Measurements from ENCODE around the gene SMPD3. TPM values are rescaled to one million over a fixed set of nuclear protein-coding genes. Genes with fewer than 3 reads are reported as not detected.

SMPD3 gene
- total and polyA plus RNA-seq, 4 donors, result 1.7 to 13.9 (median 5.0) TPM

- no peak for TF ChIP-seq CTCF (IDR thresholded peaks at IDR 0.05; ENCODE audit: control extremely low read depth, extremely low read depth)
- WGBS, 2 donors, result 88 to 95% methylated on average over 9 of the region's 9 CpGs
- no peak for DNase-seq
Observed at GRCh38 chr16:68374961-68375660, 73.2 kb downstream of the SMPD3 start.

GRCh38 chr16:68374246-68374805 lies 74.0 kb downstream of the SMPD3 start:
- TF ChIP-seq CTCF (IDR thresholded peaks at IDR 0.05; ENCODE audit: control extremely low read depth, extremely low read depth), result no peak
- Histone ChIP-seq H3K4me1 (ENCODE audit: control insufficient read depth in 5 of 5, insufficient read depth in 5 of 5, low read length in 5 of 5) (peaks cover 0 to 4% (median 0%) of the 10 kb centered on the region in 5 donors), H3K4me3 (no peak overlapping the region), H3K36me3 (ENCODE audit: control insufficient read depth in 4 of 4, insufficient read depth in 4 of 4, low read length in 4 of 4) (no peaks in the 10 kb centered on the region), H3K27ac (ENCODE audit: low read depth in 1 of 2, low read length in 1 of 2) (no peak overlapping the region), H3K9me3 (ENCODE audit: control insufficient read depth in 4 of 4, insufficient read depth in 3 of 4, low read length in 3 of 4) (no peaks in the 10 kb centered on the region), H3K9ac (ENCODE audit: insufficient read depth in 1 of 2, low read length in 2 of 2) (no peak overlapping the region), H3K27me3 (ENCODE audit: control insufficient read depth in 3 of 3, insufficient read depth in 3 of 3, low read length in 2 of 3) (no peaks in the 10 kb centered on the region)
- no peak for ATAC-seq (ENCODE audit: insufficient read depth, low FRiP score)
- DNase-seq, result no peak
- 88 to 94% methylated on average over 10 of the region's 10 CpGs for WGBS, 2 donors

More at GRCh38 chr16:68374961-68375660, 73.2 kb downstream of the SMPD3 start:
- H3K4me3 ChIP-seq, result no peak overlapping the region
- no peak for ATAC-seq (ENCODE audit: insufficient read depth, low FRiP score)
- no peak overlapping the region for H3K27ac ChIP-seq (ENCODE audit: low read depth in 1 of 2, low read length in 1 of 2)
- H3K4me1 ChIP-seq (ENCODE audit: control insufficient read depth in 5 of 5, insufficient read depth in 5 of 5, low read length in 5 of 5), result peaks cover 0 to 4% (median 0%) of the 10 kb centered on the region in 5 donors
- no peaks in the 10 kb centered on the region for H3K36me3 ChIP-seq (ENCODE audit: control insufficient read depth in 4 of 4, insufficient read depth in 4 of 4, low read length in 4 of 4)
- no peaks in the 10 kb centered on the region for H3K9me3 ChIP-seq (ENCODE audit: control insufficient read depth in 4 of 4, insufficient read depth in 3 of 4, low read length in 3 of 4)
- H3K27me3 ChIP-seq (ENCODE audit: control insufficient read depth in 3 of 3, insufficient read depth in 3 of 3, low read length in 2 of 3), result no peaks in the 10 kb centered on the region
- no peak overlapping the region for H3K9ac ChIP-seq (ENCODE audit: insufficient read depth in 1 of 2, low read length in 2 of 2)

- Histone ChIP-seq H3K4me3 (no peak overlapping the region), H3K27me3 (ENCODE audit: control insufficient read depth in 3 of 3, insufficient read depth in 3 of 3, low read length in 2 of 3) (no peaks in the 10 kb centered on the region), H3K27ac (ENCODE audit: low read depth in 1 of 2, low read length in 1 of 2) (no peak overlapping the region), H3K9me3 (ENCODE audit: control insufficient read depth in 4 of 4, insufficient read depth in 3 of 4, low read length in 3 of 4) (no peaks in the 10 kb centered on the region), H3K36me3 (ENCODE audit: control insufficient read depth in 4 of 4, insufficient read depth in 4 of 4, low read length in 4 of 4) (no peaks in the 10 kb centered on the region), H3K4me1 (ENCODE audit: control insufficient read depth in 5 of 5, insufficient read depth in 5 of 5, low read length in 5 of 5) (peaks cover 0 to 4% (median 0%) of the 10 kb centered on the region in 5 donors), H3K9ac (ENCODE audit: insufficient read depth in 1 of 2, low read length in 2 of 2) (no peak overlapping the region)
- WGBS, 2 donors, result 86 to 94% methylated on average over 18 of the region's 18 CpGs
- no peak for TF ChIP-seq CTCF (IDR thresholded peaks at IDR 0.05; ENCODE audit: control extremely low read depth, extremely low read depth)
- ATAC-seq (ENCODE audit: insufficient read depth, low FRiP score) (no peak), DNase-seq (no peak)
Observed at GRCh38 chr16:68373528-68374245, 74.6 kb downstream of the SMPD3 start.

Measured in lung (tissue), 12 donors.